Esophagus squamous epithelium (tissue), 5 donors: ENCODE data around the gene SS18. TPM values are rescaled to one million over a fixed set of nuclear protein-coding genes. Genes with fewer than 3 reads are reported as not detected.
A peak's percentile ranks its signal among the peaks of the same experiment; 100 is the strongest.
"Not testable (repeated sequence)": the region's sequence is repeated elsewhere in the genome, so short reads cannot be mapped to it uniquely, and the experiment has no call there.

Experiments
- DNase-seq: peaks from one replicate; lab custom pipeline; 2025; lab: John Stamatoyannopoulos, UW
- H3K27ac ChIP-seq, 4 donors: fragments of 200-600 bp; sonication (generic); one replicate each; pipeline ENCODE4 v1.5.1; 2016 to 2019; ENCODE audit warnings: mild to moderate bottlenecking in 1 of 4
- H3K27me3 ChIP-seq, 4 donors: fragments of 200-600 bp; sonication (generic); 1 replicate in 3 of 4; 2 replicates in 1 of 4; pipeline versions ENCODE4 v1.5.1 to v1.6.0; 2017 to 2021; ENCODE audit warnings: antibody characterized with exemption in 1 of 4
- H3K36me3 ChIP-seq, 3 donors: fragments of 200-600 bp; sonication (generic); one replicate each; pipeline ENCODE4 v1.5.1; 2016 to 2019
- H3K4me1 ChIP-seq, 3 donors: fragments of 200-600 bp; sonication (generic); one replicate each; pipeline ENCODE4 v1.5.1; 2017 to 2019
- H3K4me3 ChIP-seq, 4 donors: fragments of 200-600 bp; sonication (generic); 1 replicate in 3 of 4; 2 replicates in 1 of 4; pipeline ENCODE4 v1.5.1; 2016 to 2019; ENCODE audit warnings: mild to moderate bottlenecking in 2 of 4, moderate library complexity in 1 of 4
- H3K9me3 ChIP-seq, 3 donors: fragments of 200-600 bp; sonication (generic); one replicate each; pipeline ENCODE4 v1.5.1; 2016 to 2019
- CTCF ChIP-seq, 6 experiments: fragments of 450-650 bp in 4 of 6; fragments of 200-600 bp in 2 of 6; sonication (generic) in 2 of 6; IDR thresholded peaks; one replicate each; pipeline ENCODE4 v1.5.1; 2016 to 2019; ENCODE audit warnings: antibody characterized with exemption in 6 of 6, mild to moderate bottlenecking in 4 of 6, moderate library complexity in 4 of 6
- POLR2A ChIP-seq, 4 donors: fragments of 450-650 bp; IDR thresholded peaks; one replicate each; pipeline ENCODE4 v1.6.1; 2017; ENCODE audit warnings: antibody characterized with exemption in 4 of 4, mild to moderate bottlenecking in 4 of 4, moderate library complexity in 3 of 4
- WGBS, 2 donors: methylation state at CpG; one replicate each; pipeline ENCODE4 v1.1.5; 2018; 5-methylcytosine and 5-hydroxymethylcytosine counted together
- intact Hi-C: fragments of 100-400 bp; cut with DNase I; formaldehyde crosslinking; loops from one replicate; pipeline ENCODE4 v1.15.0; 2022
- total RNA-seq, 4 donors: library from RNA; depleted of rRNA; stranded (reverse); fragments of >200 nt; gene quantifications; one replicate each; pipeline ENCODE4 v1.1.0, GENCODE V29; 2016
- donor health status: DM: yes; HTN: yes; CAD: no.

SS18 gene
- total RNA-seq = 100 to 1,000 TPM in 1 of 4 donors, 10 to 100 TPM in 3; 72.7 to 107 (median 82.4) TPM

- WGBS, 2 donors = 1 to 3% methylated on average over 5 to 14 of the region's 89 CpGs
- TF ChIP-seq POLR2A (IDR thresholded peaks at IDR 0.05) (peak in 3 of 4 donors; percentile 10 to 60 (median 28)), CTCF (IDR thresholded peaks at IDR 0.05) (peak in 1 of 6 experiments; percentile 18)
- Histone ChIP-seq H3K27ac (peak within 1 kb of the TSS; percentile 90 to 99 (median 98)), H3K4me1 (peaks cover 4 to 43% (median 12%) of the 10 kb centered on the region in 3 donors), H3K4me3 (peak within 1 kb of the TSS; percentile 56 to 93 (median 85)), H3K9me3 (no peaks in the 10 kb centered on the region), H3K36me3 (peaks cover 0 to 18% (median 0%) of the 10 kb centered on the region in 3 donors), H3K27me3 (no peaks in the 10 kb centered on the region)
- DNase-seq = peak; percentile 62
- intact Hi-C loops = no loop called here
Measured at GRCh38 chr18:26090130-26091046, at the start of gene SS18. TSS of gene SS18 (minus strand) at chr18:26090613. CDS start at chr18:26090569, 44 bp downstream.

- H3K36me3 ChIP-seq = no peaks in the 10 kb centered on the region
Measured at GRCh38 chr18:26135548-26135947, 45.1 kb upstream of the SS18 start.

GRCh38 chr18:26134107-26134506 is 43.7 kb upstream of the SS18 start:
- Histone ChIP-seq H3K27me3 (no peaks in the 10 kb centered on the region), H3K36me3 (no peaks in the 10 kb centered on the region), H3K9me3 (no peaks in the 10 kb centered on the region), H3K27ac (no peak overlapping the region), H3K4me1 (no peaks in the 10 kb centered on the region), H3K4me3 (peak overlapping the region in 1 of 4 donors; percentile 22)
- intact Hi-C loops = no loop called here
- 86 to 92% methylated on average over 6 of the region's 6 CpGs for WGBS, 2 donors
- no peak for DNase-seq
- no peak for TF ChIP-seq POLR2A (IDR thresholded peaks at IDR 0.05)
- TF ChIP-seq CTCF (IDR thresholded peaks at IDR 0.05) = no peak

More at GRCh38 chr18:26135548-26135947, 45.1 kb upstream of the SS18 start:
- intact Hi-C loops = no loop called here
- Histone ChIP-seq H3K9me3 (no peaks in the 10 kb centered on the region), H3K4me1 (no peaks in the 10 kb centered on the region), H3K27me3 (no peaks in the 10 kb centered on the region), H3K4me3 (no peak overlapping the region), H3K27ac (no peak overlapping the region)
- no peak for DNase-seq
- WGBS, 2 donors = 82 to 90% methylated on average over 1 of the region's 1 CpG
- TF ChIP-seq POLR2A (IDR thresholded peaks at IDR 0.05) = no peak

- Histone ChIP-seq H3K27me3 (no peaks in the 10 kb centered on the region), H3K27ac (no peak within 1 kb of the TSS), H3K4me1 (no peaks in the 10 kb centered on the region), H3K4me3 (peak within 1 kb of the TSS in 1 of 4 donors; percentile 22), H3K9me3 (no peaks in the 10 kb centered on the region), H3K36me3 (no peaks in the 10 kb centered on the region)
- no peak for TF ChIP-seq CTCF (IDR thresholded peaks at IDR 0.05)
- no peak for TF ChIP-seq POLR2A (IDR thresholded peaks at IDR 0.05)
- WGBS, 2 donors = 63 to 76% methylated on average over 28 to 31 of the region's 31 CpGs
- intact Hi-C loops = no loop called here
- no peak for DNase-seq
Measured at GRCh38 chr18:26133652-26134051, 43.2 kb upstream of the SS18 start, which contains the start of gene PSMA8. TSS of gene PSMA8 (plus strand) at chr18:26133869. CDS start at chr18:26133966, 97 bp downstream.

GRCh38 chr18:26128192-26128591 is 37.8 kb upstream of the SS18 start:
- H3K36me3 ChIP-seq, DNase-seq, H3K9me3 ChIP-seq, intact Hi-C loops, H3K4me3 ChIP-seq, H3K4me1 ChIP-seq, H3K27me3 ChIP-seq, H3K27ac ChIP-seq: not testable (repeated sequence)
- WGBS, 2 donors = 59 to 78% methylated on average over 2 of the region's 2 CpGs

- Histone ChIP-seq H3K27me3 (no peaks in the 10 kb centered on the region), H3K4me3 (no peak overlapping the region), H3K4me1 (no peaks in the 10 kb centered on the region), H3K27ac (no peak overlapping the region), H3K9me3 (no peaks in the 10 kb centered on the region), H3K36me3 (no peaks in the 10 kb centered on the region)
- intact Hi-C loops = no loop called here
- WGBS, 2 donors = 76 to 80% methylated on average over 5 of the region's 5 CpGs
- TF ChIP-seq CTCF (IDR thresholded peaks at IDR 0.05) = no peak
- TF ChIP-seq POLR2A (IDR thresholded peaks at IDR 0.05) = no peak
- DNase-seq = no peak
Measured at GRCh38 chr18:26127786-26128185, 37.4 kb upstream of the SS18 start.

GRCh38 chr18:26121994-26122393 is 31.6 kb upstream of the SS18 start:
- intact Hi-C loops = not testable (repeated sequence)

More at GRCh38 chr18:26121994-26122393, 31.6 kb upstream of the SS18 start:
- H3K36me3 ChIP-seq, H3K4me1 ChIP-seq, H3K27ac ChIP-seq, H3K9me3 ChIP-seq, H3K4me3 ChIP-seq, DNase-seq: not testable (repeated sequence)
- WGBS, 2 donors = 84 to 94% methylated on average over 2 of the region's 2 CpGs
- peaks cover 0 to 24% (median 0%) of the 10 kb centered on the region in 4 donors for H3K27me3 ChIP-seq
